ENCODE measurements around the gene LRRC4C. TPM values are rescaled to one million over a fixed set of nuclear protein-coding genes. Genes with fewer than 3 reads are reported as not detected.

LRRC4C gene
- total and polyA plus RNA-seq, 4 donors, result 0.10 to 0.93 (median 0.30) TPM

GRCh38 chr11:40435344-40435743 is 1024.1 kb downstream of the LRRC4C start (continued):
- no peak for TF ChIP-seq REST (IDR thresholded peaks at IDR 0.05)

- no peak for DNase-seq (ENCODE audit: low spot score)
- no peak overlapping the region for H3K9ac ChIP-seq (ENCODE audit: low read depth in 1 of 2, low read length in 2 of 2)
- TF ChIP-seq CTCF (IDR thresholded peaks at IDR 0.05; ENCODE audit: low read depth, low read length, missing input control) (no peak), NR2F2 (IDR thresholded peaks at IDR 0.05) (no peak), JUND (IDR thresholded peaks at IDR 0.05) (no peak), SP1 (IDR thresholded peaks at IDR 0.05) (no peak), RXRA (IDR thresholded peaks at IDR 0.05) (no peak), FOXA2 (IDR thresholded peaks at IDR 0.05) (no peak), RAD21 (IDR thresholded peaks at IDR 0.05) (no peak), REST (IDR thresholded peaks at IDR 0.05) (no peak), EGR1 (IDR thresholded peaks at IDR 0.05; ENCODE audit: low read depth in 2 of 2) (no peak), ATF3 (IDR thresholded peaks at IDR 0.05) (no peak), TAF1 (conservative IDR thresholded peaks at IDR 0.05) (no peak), GABPA (IDR thresholded peaks at IDR 0.05 in 1 of 2, conservative IDR thresholded peaks at IDR 0.05 in 1 of 2) (no peak), HNF4A (conservative IDR thresholded peaks at IDR 0.05) (no peak), MAX (IDR thresholded peaks at IDR 0.05) (no peak)
- peaks cover 2 to 11% (median 6%) of the 10 kb centered on the region in 4 donors for H3K4me1 ChIP-seq (ENCODE audit: control insufficient read depth in 4 of 4, insufficient read depth in 4 of 4, low read length in 3 of 4)
- H3K27me3 ChIP-seq (ENCODE audit: control insufficient read depth in 4 of 4, insufficient read depth in 4 of 4, low read length in 3 of 4), result no peaks in the 10 kb centered on the region
- no peak overlapping the region for H3K4me3 ChIP-seq (ENCODE audit: low read depth in 1 of 3, low read length in 3 of 3)
- no peak overlapping the region for H3K27ac ChIP-seq (ENCODE audit: low read depth in 1 of 2, low read length in 2 of 2)
- H3K9me3 ChIP-seq (ENCODE audit: control insufficient read depth in 4 of 4, low read length in 3 of 4), result no peaks in the 10 kb centered on the region
- H3K36me3 ChIP-seq (ENCODE audit: control insufficient read depth in 4 of 4, insufficient read depth in 3 of 4, low read depth in 1 of 4, low read length in 3 of 4), result no peaks in the 10 kb centered on the region
- 92% methylated on average over 2 of the region's 2 CpGs for WGBS
Observed at GRCh38 chr11:40434926-40435325, 1024.5 kb downstream of the LRRC4C start.

Data from liver (tissue), 9 donors.